ENCODE data around the gene ADORA3.

Gene ADORA3

GRCh38 chr1:111542187-111542586 is 38.8 kb upstream of the ADORA3 start:
- TF ChIP-seq NFIC (IDR thresholded peaks at IDR 0.05) (no peak), MAX (IDR thresholded peaks at IDR 0.05) (no peak), FOXM1 (IDR thresholded peaks at IDR 0.05; ENCODE audit: borderline replicate concordance, low read depth) (no peak), TCF12 (IDR thresholded peaks at IDR 0.05; ENCODE audit: low read depth) (no peak), REST (IDR thresholded peaks at IDR 0.05; ENCODE audit: low read depth) (no peak), TEAD4 (IDR thresholded peaks at IDR 0.05) (no peak), CREB1 (IDR thresholded peaks at IDR 0.05; ENCODE audit: low read depth) (no peak), TAF1 (IDR thresholded peaks at IDR 0.05; ENCODE audit: low read depth) (no peak), ZBTB7A (IDR thresholded peaks at IDR 0.05; ENCODE audit: low read depth) (no peak), EGR1 (IDR thresholded peaks at IDR 0.05) (no peak), RAD21 (IDR thresholded peaks at IDR 0.05; ENCODE audit: low read depth) (no peak), YY1 (IDR thresholded peaks at IDR 0.05; ENCODE audit: low read depth) (no peak), USF1 (IDR thresholded peaks at IDR 0.05) (no peak), EP300 (IDR thresholded peaks at IDR 0.05; ENCODE audit: borderline replicate concordance) (no peak), CEBPB (IDR thresholded peaks at IDR 0.05) (no peak)

- TF ChIP-seq MAX (IDR thresholded peaks at IDR 0.05) (peak; percentile 52), FOXM1 (IDR thresholded peaks at IDR 0.05; ENCODE audit: borderline replicate concordance, low read depth) (no peak), CREB1 (IDR thresholded peaks at IDR 0.05; ENCODE audit: low read depth) (no peak), TEAD4 (IDR thresholded peaks at IDR 0.05) (peak; percentile 54; the same call in 1 of the 2 replicates)
These were observed 38.3 kb upstream of the ADORA3 start for GRCh38 chr1:111541721-111542120.

GRCh38 chr1:111540928-111541327 is 37.5 kb upstream of the ADORA3 start:
- TF ChIP-seq EP300 (IDR thresholded peaks at IDR 0.05; ENCODE audit: borderline replicate concordance): no peak
- no peak for TF ChIP-seq ZBTB7A (IDR thresholded peaks at IDR 0.05; ENCODE audit: low read depth)
- no peak for TF ChIP-seq CEBPB (IDR thresholded peaks at IDR 0.05)
- TF ChIP-seq FOXM1 (IDR thresholded peaks at IDR 0.05; ENCODE audit: borderline replicate concordance, low read depth): no peak
- TF ChIP-seq RAD21 (IDR thresholded peaks at IDR 0.05; ENCODE audit: low read depth): no peak
- TF ChIP-seq TAF1 (IDR thresholded peaks at IDR 0.05; ENCODE audit: low read depth): no peak
- TF ChIP-seq TEAD4 (IDR thresholded peaks at IDR 0.05): no peak
- no peak for TF ChIP-seq USF1 (IDR thresholded peaks at IDR 0.05)
- no peak for TF ChIP-seq NFIC (IDR thresholded peaks at IDR 0.05)
- no peak for TF ChIP-seq CREB1 (IDR thresholded peaks at IDR 0.05; ENCODE audit: low read depth)
- TF ChIP-seq EGR1 (IDR thresholded peaks at IDR 0.05): no peak
- TF ChIP-seq MAX (IDR thresholded peaks at IDR 0.05): no peak
- TF ChIP-seq TCF12 (IDR thresholded peaks at IDR 0.05; ENCODE audit: low read depth): no peak
- no peak for TF ChIP-seq YY1 (IDR thresholded peaks at IDR 0.05; ENCODE audit: low read depth)
- TF ChIP-seq REST (IDR thresholded peaks at IDR 0.05; ENCODE audit: low read depth): no peak

GRCh38 chr1:111538343-111539025 is 35.1 kb upstream of the ADORA3 start:
- peak; percentile 48 for TF ChIP-seq NFIC (IDR thresholded peaks at IDR 0.05)
- TF ChIP-seq EP300 (IDR thresholded peaks at IDR 0.05; ENCODE audit: borderline replicate concordance): no peak
- TF ChIP-seq CREB1 (IDR thresholded peaks at IDR 0.05; ENCODE audit: low read depth): no peak

- no peak for TF ChIP-seq TCF12 (IDR thresholded peaks at IDR 0.05; ENCODE audit: low read depth)
- no peak for TF ChIP-seq REST (IDR thresholded peaks at IDR 0.05; ENCODE audit: low read depth)
- no peak for TF ChIP-seq FOXM1 (IDR thresholded peaks at IDR 0.05; ENCODE audit: borderline replicate concordance, low read depth)
- no peak for TF ChIP-seq TEAD4 (IDR thresholded peaks at IDR 0.05)
- TF ChIP-seq EP300 (IDR thresholded peaks at IDR 0.05; ENCODE audit: borderline replicate concordance): no peak
- no peak for TF ChIP-seq TAF1 (IDR thresholded peaks at IDR 0.05; ENCODE audit: low read depth)
- TF ChIP-seq MAX (IDR thresholded peaks at IDR 0.05): no peak
- no peak for TF ChIP-seq NFIC (IDR thresholded peaks at IDR 0.05)
- TF ChIP-seq YY1 (IDR thresholded peaks at IDR 0.05; ENCODE audit: low read depth): no peak
- TF ChIP-seq CEBPB (IDR thresholded peaks at IDR 0.05): no peak
- no peak for TF ChIP-seq CREB1 (IDR thresholded peaks at IDR 0.05; ENCODE audit: low read depth)
- no peak for TF ChIP-seq USF1 (IDR thresholded peaks at IDR 0.05)
- no peak for TF ChIP-seq EGR1 (IDR thresholded peaks at IDR 0.05)
- TF ChIP-seq ZBTB7A (IDR thresholded peaks at IDR 0.05; ENCODE audit: low read depth): no peak
- no peak for TF ChIP-seq RAD21 (IDR thresholded peaks at IDR 0.05; ENCODE audit: low read depth)
These were observed 32.1 kb upstream of the ADORA3 start for GRCh38 chr1:111535256-111536191.
